ENCODE results near the gene ADGRL3.

Gene ADGRL3

GRCh38 chr4:61549336-61549735 is 349.2 kb downstream of the ADGRL3 start:
- no peak for DNase-seq (ENCODE audit: low read depth, low spot score)

GRCh38 chr4:61553557-61554125 is 353.5 kb downstream of the ADGRL3 start:
- no peak for DNase-seq (ENCODE audit: low read depth, low spot score)

GRCh38 chr4:61555789-61556188 is 355.7 kb downstream of the ADGRL3 start:
- DNase-seq (ENCODE audit: low read depth, low spot score) = no peak

GRCh38 chr4:61556277-61556676 is 356.2 kb downstream of the ADGRL3 start:
- DNase-seq (ENCODE audit: low read depth, low spot score) = no peak

- DNase-seq (ENCODE audit: low read depth, low spot score) = no peak
Measured at GRCh38 chr4:61559396-61559795, 359.3 kb downstream of the ADGRL3 start.

- DNase-seq (ENCODE audit: low read depth, low spot score) = no peak
Measured at GRCh38 chr4:61561028-61561427, 360.9 kb downstream of the ADGRL3 start.

- DNase-seq (ENCODE audit: low read depth, low spot score) = no peak
Measured at GRCh38 chr4:61571761-61572559, 371.8 kb downstream of the ADGRL3 start.

- DNase-seq (ENCODE audit: low read depth, low spot score) = no peak
Measured at GRCh38 chr4:61575796-61576195, 375.7 kb downstream of the ADGRL3 start.

GRCh38 chr4:61579786-61580185 is 379.7 kb downstream of the ADGRL3 start:
- DNase-seq (ENCODE audit: low read depth, low spot score) = no peak

GRCh38 chr4:61580721-61581377 is 380.7 kb downstream of the ADGRL3 start:
- no peak for DNase-seq (ENCODE audit: low read depth, low spot score)

GRCh38 chr4:61583696-61584095 is 383.6 kb downstream of the ADGRL3 start:
- no peak for DNase-seq (ENCODE audit: low read depth, low spot score)

GRCh38 chr4:61588621-61589402 is 388.7 kb downstream of the ADGRL3 start:
- DNase-seq (ENCODE audit: low read depth, low spot score) = no peak

GRCh38 chr4:61590881-61591280 is 390.8 kb downstream of the ADGRL3 start:
- no peak for DNase-seq (ENCODE audit: low read depth, low spot score)

- no peak for DNase-seq (ENCODE audit: low read depth, low spot score)
Measured at GRCh38 chr4:61596606-61597340, 396.6 kb downstream of the ADGRL3 start.

GRCh38 chr4:61603086-61603485 is 403.0 kb downstream of the ADGRL3 start:
- DNase-seq (ENCODE audit: low read depth, low spot score) = no peak

GRCh38 chr4:61604054-61604453 is 403.9 kb downstream of the ADGRL3 start:
- no peak for DNase-seq (ENCODE audit: low read depth, low spot score)

GRCh38 chr4:61605984-61606383 is 405.9 kb downstream of the ADGRL3 start:
- no peak for DNase-seq (ENCODE audit: low read depth, low spot score)

GRCh38 chr4:61614231-61614630 is 414.1 kb downstream of the ADGRL3 start:
- no peak for DNase-seq (ENCODE audit: low read depth, low spot score)

GRCh38 chr4:61619528-61619927 is 419.4 kb downstream of the ADGRL3 start:
- no peak for DNase-seq (ENCODE audit: low read depth, low spot score)

GRCh38 chr4:61628282-61628681 is 428.2 kb downstream of the ADGRL3 start:
- DNase-seq (ENCODE audit: low read depth, low spot score) = no peak

GRCh38 chr4:61628727-61629126 is 428.6 kb downstream of the ADGRL3 start:
- DNase-seq (ENCODE audit: low read depth, low spot score) = no peak

All from activated CD4-positive, CD25-positive, alpha-beta regulatory T cell treated with anti-CD3 and anti-CD28 coated beads, Interleukin-2, amount 50 U/mL, for 16 hours (primary cell).